Activated CD8-positive, alpha-beta T cell treated with anti-CD3 and anti-CD28 coated beads, Interleukin-2, amount 10 ng/mL, durations not matched to agents 7 days and 5 days (primary cell): ENCODE data around the gene LINGO4. TPM values are rescaled to one million over a fixed set of nuclear protein-coding genes. Genes with fewer than 3 reads are reported as not detected.
"Not testable (repeated sequence)": the region's sequence is repeated elsewhere in the genome, so short reads cannot be mapped to it uniquely, and the experiment has no call there.

Source experiments
- ATAC-seq: fragments of 150-1000 bp; cut with Tn5 transposase; one replicate; pipeline ENCODE4 v1.10.0; 2021; ENCODE audit warnings: moderate library complexity
- CTCF ChIA-PET: fragments of 350-600 bp; sonication (Branson Sonifier 250); formaldehyde crosslinking; loops from one replicate; lab custom pipeline; 2021; ENCODE audit warnings: antibody characterized with exemption; lab: Charles Lee
- POLR2A ChIA-PET: fragments of 350-600 bp; sonication (Branson Sonifier 250); formaldehyde crosslinking; loops from one replicate; lab custom pipeline; 2021; ENCODE audit warnings: antibody characterized with exemption; lab: Charles Lee
- DNase-seq: peaks from one replicate; pipeline ENCODE4 v3.0.0-alpha.2; 2020
- H3K27ac Mint-ChIP-seq: one replicate; pipeline ENCODE4 v1.8.0; 2021; ENCODE audit warnings: mild to moderate bottlenecking, mixed read lengths
- H3K27me3 Mint-ChIP-seq: one replicate; pipeline ENCODE4 v1.8.0; 2021; ENCODE audit warnings: low read depth, mixed read lengths
- H3K36me3 Mint-ChIP-seq: one replicate; pipeline ENCODE4 v1.8.0; 2021; ENCODE audit warnings: low read depth, mixed read lengths
- H3K4me1 Mint-ChIP-seq: one replicate; pipeline ENCODE4 v1.8.0; 2021; ENCODE audit warnings: low read depth, mixed read lengths
- H3K4me3 Mint-ChIP-seq: one replicate; pipeline ENCODE4 v1.8.0; 2021; ENCODE audit warnings: mild to moderate bottlenecking, mixed read lengths
- H3K9me3 Mint-ChIP-seq: one replicate; pipeline ENCODE4 v1.8.0; 2022; ENCODE audit warnings: mixed read lengths; ENCODE audit not compliant: insufficient read depth
- total RNA-seq, 2 experiments: library from RNA; stranded (reverse); gene quantifications; one replicate each; pipeline ENCODE4 v1.2.3, GENCODE V29; 2021

The LINGO4 gene
- total RNA-seq, 2 experiments from 2014 or later: 0.16 to 0.32 TPM

DNA sequence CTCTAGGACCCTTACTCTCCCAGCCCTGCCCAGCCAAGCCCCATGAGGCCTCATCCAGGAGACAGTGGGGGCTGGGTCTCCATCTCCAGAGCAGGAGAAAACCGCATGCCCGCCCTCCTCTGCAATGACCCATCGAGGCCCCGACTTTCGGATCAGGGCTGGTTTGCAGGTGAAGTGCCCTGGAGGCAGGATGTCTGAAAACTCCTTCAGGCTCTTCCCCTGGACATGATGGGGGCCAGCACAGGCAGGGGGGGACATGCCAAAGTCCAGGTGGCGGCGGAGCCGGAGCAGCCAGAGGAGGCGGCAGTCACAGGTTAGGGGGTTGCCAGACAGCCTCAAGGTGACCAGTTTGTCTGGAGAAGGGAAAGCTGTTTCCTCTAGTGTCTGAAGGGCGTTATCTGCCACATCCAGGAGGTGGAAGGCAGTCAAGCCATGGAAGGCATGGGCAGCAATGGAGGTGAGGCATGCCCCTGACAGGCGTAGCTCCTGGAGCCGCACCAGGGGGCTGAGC, 3.9 kb downstream of the LINGO4 start:
- DNase-seq: no peak
- ChIA-PET CTCF (no interaction called here), POLR2A (interaction anchor here (0.6 kb wide), 1 partner anchor 104 kb away, joined by 3 read pairs; no protein-coding TSS in a partner anchor)
- Mint-ChIP-seq H3K36me3 (no peaks in the 10 kb centered on the region), H3K9me3 (no peaks in the 10 kb centered on the region), H3K27me3 (peaks cover 7% of the 10 kb centered on the region), H3K4me1 (peaks cover 6% of the 10 kb centered on the region), H3K4me3 (no peak overlapping the region), H3K27ac (no peak overlapping the region)
- ATAC-seq: no peak

DNA sequence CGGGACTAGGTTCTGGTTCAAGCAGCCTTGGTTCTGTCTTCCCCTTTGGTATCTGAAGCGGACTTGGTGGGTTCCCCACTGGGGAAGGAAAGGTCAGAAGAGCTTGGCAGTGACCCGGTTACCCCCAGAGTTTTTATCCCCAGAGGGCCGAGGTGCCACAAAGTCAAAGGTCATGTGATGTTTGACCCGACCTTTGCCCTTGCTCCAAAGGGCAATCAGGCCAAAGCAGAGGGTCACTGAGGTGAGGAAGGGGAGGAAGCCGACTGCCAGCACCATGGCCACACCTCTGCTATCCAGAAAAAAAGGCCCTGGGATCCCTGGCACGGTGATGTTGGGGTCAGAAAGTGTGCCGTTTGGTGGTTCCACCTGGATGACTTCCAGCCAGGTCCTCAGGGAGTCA, 4.4 kb downstream of the LINGO4 start:
- POLR2A ChIA-PET: no interaction called here
- no peak for ATAC-seq
- Mint-ChIP-seq H3K27me3 (peaks cover 6% of the 10 kb centered on the region), H3K27ac (no peak overlapping the region), H3K9me3 (no peaks in the 10 kb centered on the region), H3K4me1 (peaks cover 6% of the 10 kb centered on the region), H3K36me3 (no peaks in the 10 kb centered on the region), H3K4me3 (no peak overlapping the region)
- CTCF ChIA-PET: interaction anchor here (2.3 kb wide), 1 partner anchor 36 kb away, joined by 9 read pairs; no protein-coding TSS in a partner anchor
- no peak for DNase-seq

DNA sequence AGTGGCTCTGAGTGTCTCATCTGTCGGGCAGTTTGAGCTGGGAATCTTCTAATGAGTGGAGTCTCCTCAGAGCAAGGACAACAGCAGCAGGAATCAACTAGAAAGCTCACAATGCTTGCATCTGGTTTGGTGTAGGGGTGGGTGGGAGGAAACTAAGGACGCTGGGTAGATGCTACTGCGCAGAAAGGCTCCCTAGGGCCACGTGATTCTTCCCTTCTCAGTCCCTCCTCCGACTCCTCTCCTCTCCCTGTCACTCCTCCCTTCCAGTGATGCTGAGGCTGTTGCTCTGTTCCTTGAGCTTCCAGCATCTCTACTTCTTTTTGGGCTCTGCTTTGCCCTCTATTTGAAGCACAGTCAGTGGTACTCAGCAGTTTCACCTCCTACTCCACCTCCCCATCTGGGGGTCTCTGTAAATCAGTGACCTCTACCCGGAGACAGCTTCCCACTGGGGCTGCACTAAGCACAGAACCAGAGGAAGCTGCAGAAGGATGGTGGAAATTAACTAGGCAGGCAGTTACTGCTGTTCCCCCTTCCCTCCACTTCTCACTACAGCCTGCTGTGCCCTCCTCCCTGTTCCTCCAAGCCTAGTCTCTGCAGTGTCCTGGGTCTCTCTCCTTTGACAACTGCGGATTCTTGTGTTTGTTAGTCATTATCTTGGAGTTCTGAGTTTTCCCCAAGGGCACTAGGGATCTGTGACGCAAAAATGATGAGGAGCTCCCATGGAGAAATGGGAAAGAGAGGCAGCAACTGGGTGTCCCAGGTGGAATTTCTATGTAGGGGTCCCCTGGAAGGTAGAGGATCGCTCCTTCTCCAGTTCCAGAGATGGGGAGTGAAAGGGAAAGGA, 5.8 kb downstream of the LINGO4 start:
- H3K4me1 Mint-ChIP-seq: peaks cover 6% of the 10 kb centered on the region
- no peaks in the 10 kb centered on the region for H3K9me3 Mint-ChIP-seq
- POLR2A ChIA-PET: no interaction called here
- DNase-seq (no peak), ATAC-seq (no peak)
- no peak overlapping the region for H3K27ac Mint-ChIP-seq
- CTCF ChIA-PET: interaction anchor here (1.2 to 2.3 kb wide), 2 partner anchors 10 to 37 kb away, joined by 4 to 9 read pairs; partner anchors contain the start of gene TDRKH
- no peak overlapping the region for H3K4me3 Mint-ChIP-seq
- H3K27me3 Mint-ChIP-seq: peaks cover 6% of the 10 kb centered on the region
- no peaks in the 10 kb centered on the region for H3K36me3 Mint-ChIP-seq

DNA sequence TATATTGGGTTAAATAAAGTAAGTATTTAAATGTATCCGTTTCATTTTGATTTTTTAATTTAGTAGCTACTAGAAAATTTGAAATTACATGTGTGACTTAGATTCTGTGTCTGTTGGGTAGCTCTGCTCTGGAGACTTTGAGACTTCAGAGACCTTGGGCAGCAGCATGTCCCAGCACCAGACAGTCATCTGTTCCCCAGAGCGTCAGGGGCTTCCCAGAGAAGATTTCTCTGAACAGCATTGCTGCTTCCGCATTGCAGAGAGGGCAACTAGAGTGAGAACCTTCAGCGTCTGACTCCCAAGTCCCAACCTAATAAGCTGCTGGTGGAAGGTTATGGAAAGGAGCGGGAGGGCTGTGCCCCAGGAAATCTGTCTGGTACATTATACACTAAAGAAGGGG, 6.6 kb downstream of the LINGO4 start:
- Mint-ChIP-seq H3K9me3 (no peaks in the 10 kb centered on the region), H3K36me3 (no peaks in the 10 kb centered on the region), H3K27me3 (peaks cover 6% of the 10 kb centered on the region), H3K27ac (no peak overlapping the region), H3K4me3 (no peak overlapping the region), H3K4me1 (peaks cover 6% of the 10 kb centered on the region)
- CTCF ChIA-PET: interaction anchor here (1.2 kb wide), 1 partner anchor 9 kb away, joined by 4 read pairs; the partner anchor contains the start of gene TDRKH
- POLR2A ChIA-PET: no interaction called here
- ATAC-seq (no peak), DNase-seq (no peak)

GRCh38 chr1:151790940-151791651, 14.1 kb downstream of the LINGO4 start:
- ChIA-PET CTCF (interaction anchor here (2.0 kb wide), 1 partner anchor 197 kb away, joined by 5 read pairs; no protein-coding TSS in a partner anchor), POLR2A (interaction anchor here (0.6 to 2.5 kb wide), 2 partner anchors 12 to 28 kb away, joined by 3 to 15 read pairs; partner anchors contain the start of gene MRPL9)
- peaks cover 27% of the 10 kb centered on the region for H3K4me1 Mint-ChIP-seq
- no peaks in the 10 kb centered on the region for H3K9me3 Mint-ChIP-seq
- no peaks in the 10 kb centered on the region for H3K27me3 Mint-ChIP-seq
- peak overlapping the region; percentile 89 for H3K27ac Mint-ChIP-seq
- peak overlapping the region; percentile 94 for H3K4me3 Mint-ChIP-seq
- peak; percentile 6 for ATAC-seq
- peaks cover 3% of the 10 kb centered on the region for H3K36me3 Mint-ChIP-seq
- no peak for DNase-seq

DNA sequence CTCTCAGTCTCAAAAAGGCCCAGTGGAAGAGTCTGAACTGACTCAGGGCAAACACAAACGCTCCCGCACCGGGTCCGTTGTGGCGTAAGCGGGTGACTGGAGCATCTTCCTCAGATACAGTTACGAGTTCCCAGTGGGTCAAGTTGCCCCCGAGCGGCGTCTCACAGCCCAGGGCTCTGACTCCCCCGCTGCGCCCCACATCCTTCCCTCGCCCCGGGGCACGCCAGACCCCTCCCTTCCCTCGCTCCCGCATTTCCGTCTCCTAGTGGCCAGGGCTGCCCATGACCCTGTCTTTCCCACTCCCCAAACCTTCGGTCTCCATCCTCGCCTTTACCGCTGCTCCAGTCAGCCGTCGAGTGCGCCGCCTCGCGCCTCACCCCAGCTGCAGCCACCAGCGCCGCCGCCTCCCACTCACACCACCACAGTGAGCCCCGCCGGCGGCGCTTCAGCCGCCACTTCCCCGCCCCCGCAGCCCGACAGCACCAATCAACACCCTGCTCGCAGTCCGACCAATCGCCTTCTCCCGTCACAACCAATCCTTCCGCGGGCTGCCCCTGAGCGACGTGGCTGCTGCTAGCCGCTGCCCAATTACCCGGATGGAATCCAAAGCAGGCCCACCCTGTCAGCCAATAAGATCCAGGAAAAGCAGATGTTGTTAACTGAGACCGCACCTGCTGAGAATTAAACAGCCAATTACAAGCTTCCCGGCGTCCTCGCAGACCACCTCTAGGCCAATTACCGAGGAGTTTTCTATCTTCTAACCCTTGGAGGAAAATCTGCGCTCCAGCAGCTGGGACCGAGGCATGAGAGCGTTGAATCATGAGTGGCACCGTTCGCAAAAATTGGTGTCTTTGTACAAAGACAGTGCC, 14.9 kb downstream of the LINGO4 start, which contains the start of gene TDRKH:
Gene TDRKH, minus strand, starts transcription at position 430 of the 869 bp plus-strand sequence. CDS start 7,478 bp downstream, outside the sequence.
- Mint-ChIP-seq H3K9me3 (no peaks in the 10 kb centered on the region), H3K27me3 (no peaks in the 10 kb centered on the region), H3K4me1 (peaks cover 27% of the 10 kb centered on the region), H3K27ac (peak within 1 kb of the TSS; percentile 89), H3K4me3 (peak within 1 kb of the TSS; percentile 94), H3K36me3 (peaks cover 3% of the 10 kb centered on the region)
- peak; percentile 99 for DNase-seq
- POLR2A ChIA-PET: interaction anchor here (0.6 to 2.5 kb wide), 3 partner anchors 13 to 27 kb away, joined by 3 to 15 read pairs (median 4); partner anchors contain the start of gene MRPL9
- ATAC-seq: peak; percentile 98
- CTCF ChIA-PET: interaction anchor here (0.6 to 2.0 kb wide), 13 partner anchors 8 to 197 kb away, joined by 3 to 9 read pairs (median 4); partner anchors contain the start of gene MRPL9

GRCh38 chr1:151787689-151788088, 17.5 kb downstream of the LINGO4 start:
- ATAC-seq (no peak), DNase-seq (no peak)
- ChIA-PET POLR2A (interaction anchor here (0.7 kb wide), 1 partner anchor 1201 kb away, joined by 5 read pairs; no protein-coding TSS in a partner anchor), CTCF (interaction anchor here (1.2 kb wide), 1 partner anchor 24 kb away, joined by 3 read pairs; the partner anchor contains the start of gene MRPL9)
- Mint-ChIP-seq H3K9me3 (no peaks in the 10 kb centered on the region), H3K27ac (no peak overlapping the region), H3K4me3 (no peak overlapping the region), H3K27me3 (no peaks in the 10 kb centered on the region), H3K36me3 (peaks cover 2% of the 10 kb centered on the region), H3K4me1 (peaks cover 27% of the 10 kb centered on the region)

DNA sequence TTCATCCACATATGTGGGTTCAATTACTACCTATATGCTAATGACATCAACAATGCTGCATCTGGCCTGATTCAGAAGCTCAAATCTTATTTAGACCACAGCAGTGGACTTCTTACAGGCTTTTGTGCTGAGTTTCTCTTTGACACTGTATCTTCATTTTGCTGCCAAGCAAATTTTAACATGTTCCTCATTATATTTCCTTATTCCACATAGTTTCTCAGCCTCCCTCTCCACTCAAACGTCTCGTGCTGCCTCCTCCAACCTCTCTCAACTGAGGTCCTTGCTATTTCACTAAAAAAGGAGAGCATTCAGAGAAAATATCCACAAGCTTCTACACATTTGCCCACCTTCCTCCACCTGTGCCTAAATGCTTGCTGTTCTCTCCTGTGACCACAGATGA, 21.4 kb downstream of the LINGO4 start:
- ChIA-PET CTCF (interaction anchor here (0.8 kb wide), 1 partner anchor 249 kb away, joined by 3 read pairs; no protein-coding TSS in a partner anchor), POLR2A (no interaction called here)
- Mint-ChIP-seq H3K36me3 (peaks cover 4% of the 10 kb centered on the region), H3K4me1 (peaks cover 4% of the 10 kb centered on the region), H3K27me3 (no peaks in the 10 kb centered on the region), H3K4me3 (no peak overlapping the region), H3K9me3 (no peaks in the 10 kb centered on the region), H3K27ac (no peak overlapping the region)
- DNase-seq (no peak), ATAC-seq (no peak)

- peaks cover 2% of the 10 kb centered on the region for H3K4me1 Mint-ChIP-seq
- no peak for DNase-seq
- no peaks in the 10 kb centered on the region for H3K27me3 Mint-ChIP-seq
- ATAC-seq: no peak
- POLR2A ChIA-PET: no interaction called here
- peaks cover 9% of the 10 kb centered on the region for H3K36me3 Mint-ChIP-seq
- no peak overlapping the region for H3K27ac Mint-ChIP-seq
- H3K9me3 Mint-ChIP-seq: no peaks in the 10 kb centered on the region
- no peak overlapping the region for H3K4me3 Mint-ChIP-seq
- CTCF ChIA-PET: interaction anchor here (0.8 kb wide), 1 partner anchor 248 kb away, joined by 3 read pairs; no protein-coding TSS in a partner anchor
These were observed 22.5 kb downstream of the LINGO4 start for GRCh38 chr1:151782741-151783140.

- H3K4me3 Mint-ChIP-seq, H3K36me3 Mint-ChIP-seq, H3K4me1 Mint-ChIP-seq, H3K27me3 Mint-ChIP-seq, H3K27ac Mint-ChIP-seq, H3K9me3 Mint-ChIP-seq, CTCF ChIA-PET, ATAC-seq, DNase-seq: not testable (repeated sequence)
- POLR2A ChIA-PET: interaction anchor here (0.6 kb wide), 1 partner anchor 123 kb away, joined by 6 read pairs; no protein-coding TSS in a partner anchor
These were observed 23.2 kb downstream of the LINGO4 start for GRCh38 chr1:151782026-151782425.
